Stimulated activated CD4-positive, alpha-beta T cell treated with anti-CD3 and anti-CD28 coated beads, Interleukin-2, amount 100 ng/mL, for 24 hours (primary cell): ENCODE data around the gene TMEM86A.

ENCODE experiments used
- DNase-seq, 2 donors: peaks; one replicate each; pipeline ENCODE4 v3.0.0-alpha.2; 2020

Gene TMEM86A

DNA sequence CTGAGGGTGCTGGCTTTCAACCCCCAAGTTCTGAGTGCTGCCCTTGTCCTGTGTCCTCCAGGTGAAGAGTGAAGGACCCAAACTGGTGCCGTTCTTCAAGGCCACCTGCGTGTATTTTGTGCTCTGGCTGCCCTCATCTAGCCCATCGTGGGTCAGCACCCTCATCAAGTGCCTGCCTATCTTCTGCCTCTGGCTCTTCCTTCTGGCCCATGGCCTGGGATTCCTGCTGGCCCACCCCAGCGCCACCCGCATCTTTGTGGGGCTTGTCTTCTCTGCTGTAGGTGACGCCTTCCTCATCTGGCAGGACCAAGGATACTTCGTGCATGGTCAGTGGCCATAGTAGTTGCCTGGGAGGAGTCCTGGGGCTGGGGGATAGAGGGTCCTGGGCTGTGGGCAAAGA, 2.3 kb downstream of the TMEM86A start:
- no peak for DNase-seq

- no peak for DNase-seq
Measured at GRCh38 chr11:18701614-18702216, 3.1 kb downstream of the TMEM86A start.

DNA sequence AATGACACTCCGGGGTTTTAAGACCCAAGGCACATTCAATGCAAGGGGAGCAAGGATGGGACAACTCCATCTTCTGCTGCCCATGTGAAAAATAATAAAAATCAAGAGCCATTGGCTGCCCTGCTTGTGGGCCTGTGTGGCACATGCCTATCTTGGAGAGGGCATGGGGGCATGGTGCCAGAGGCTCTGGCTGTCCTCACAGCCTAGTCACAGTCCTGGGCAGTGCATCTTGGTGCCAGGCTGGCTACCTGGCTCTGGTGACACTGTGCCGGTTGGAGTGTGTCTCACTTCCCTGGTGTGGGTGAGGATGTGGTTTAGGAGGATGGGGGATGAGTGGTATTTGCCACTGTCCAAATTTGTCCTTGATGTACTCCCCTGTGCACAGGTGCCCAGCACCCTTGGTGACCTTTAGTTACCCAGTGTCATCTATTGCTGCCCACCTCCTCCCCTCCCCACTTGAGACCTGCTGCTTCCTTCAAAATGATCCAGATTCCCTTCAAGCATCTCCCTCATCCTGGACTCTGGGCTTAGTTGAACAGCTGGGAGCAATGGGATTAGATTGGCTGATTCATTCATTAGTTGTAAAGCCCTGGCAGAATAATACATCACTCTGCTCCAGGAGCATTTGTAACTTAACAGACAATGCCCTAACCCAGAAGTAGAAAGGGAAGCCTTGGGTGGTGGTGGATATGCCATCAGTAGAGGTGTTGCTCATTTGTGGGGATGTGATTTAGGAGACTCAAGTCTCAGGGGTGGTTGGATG, 4.6 kb downstream of the TMEM86A start:
- DNase-seq = no peak

- DNase-seq = no peak
Measured at GRCh38 chr11:18704045-18704645, 5.6 kb downstream of the TMEM86A start.

- no peak for DNase-seq
Measured at GRCh38 chr11:18704698-18705097, 6.1 kb downstream of the TMEM86A start.

DNA sequence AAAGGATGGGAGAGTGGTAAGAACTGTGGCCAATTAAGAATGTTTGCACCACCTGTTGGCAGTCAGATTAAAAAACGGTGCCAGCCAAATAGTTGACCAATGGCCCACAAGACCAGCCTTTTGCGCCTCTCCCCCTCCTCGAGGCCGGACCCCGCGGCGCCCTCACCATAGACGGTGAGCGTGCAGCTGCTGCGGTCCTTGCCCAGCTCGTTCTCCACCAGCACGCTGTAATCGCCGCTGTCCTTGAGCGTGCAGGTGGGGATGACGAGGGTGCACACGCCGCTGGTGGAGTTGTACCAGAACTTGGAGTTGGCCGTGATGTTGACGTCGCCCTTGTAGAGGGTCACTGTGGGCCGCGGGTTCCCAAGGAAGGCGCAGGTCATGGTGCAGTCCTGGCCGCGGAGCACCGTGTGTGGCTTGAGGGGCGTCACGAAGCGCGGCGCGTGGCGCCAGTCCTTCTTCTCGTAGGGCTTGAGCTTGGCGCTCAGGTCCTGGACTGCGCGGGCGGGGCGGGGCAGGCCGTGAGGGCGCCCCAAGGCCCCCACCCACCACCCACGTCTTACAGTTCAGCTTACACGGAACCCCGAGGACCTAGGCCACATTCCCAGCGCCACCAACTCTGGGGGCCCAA, 7.2 kb downstream of the TMEM86A start:
- DNase-seq = peak; percentile 29 to 38

DNA sequence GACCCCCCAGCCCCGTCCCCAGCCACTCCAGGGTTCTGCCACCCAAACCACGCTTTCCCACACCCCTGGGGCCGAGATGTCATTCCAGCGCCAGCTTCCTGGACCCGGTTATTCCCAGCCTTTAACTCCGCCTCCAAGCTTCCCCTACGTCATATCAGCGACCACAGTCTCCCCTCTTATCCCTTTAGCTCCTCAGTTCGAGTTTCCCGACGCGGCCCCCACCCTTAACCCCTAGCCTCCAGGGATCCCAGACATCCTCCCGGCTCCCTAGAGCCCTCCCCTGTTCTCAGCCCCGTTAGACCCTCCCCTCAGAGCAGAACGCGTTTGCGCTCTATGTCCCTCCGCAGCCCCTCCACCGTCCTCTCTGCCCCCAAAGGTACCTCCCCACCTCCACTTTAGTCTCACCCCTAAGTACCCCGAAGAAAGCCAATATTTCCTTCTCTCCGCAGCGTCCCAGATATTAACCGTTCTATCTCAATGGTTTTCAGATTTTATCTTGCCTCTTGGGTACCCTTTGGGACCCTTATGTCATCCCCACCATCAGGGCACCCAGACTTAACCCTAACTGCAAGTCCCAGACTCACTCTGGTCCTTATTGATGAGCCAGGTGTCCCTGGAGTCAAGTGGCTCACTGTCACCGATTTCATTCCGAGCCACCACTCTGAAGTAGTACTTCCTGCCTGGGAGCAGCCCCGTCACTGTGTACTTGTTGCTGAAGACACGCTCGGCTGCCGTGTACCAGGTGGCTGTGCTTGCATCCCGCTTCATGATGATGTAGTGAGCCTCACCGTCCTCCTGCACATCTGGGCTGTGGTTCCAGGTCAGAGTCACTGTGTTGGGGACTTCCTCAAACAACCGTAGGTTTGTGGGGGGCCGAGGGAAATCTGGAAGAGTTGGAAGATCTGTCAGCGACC, 8.0 kb downstream of the TMEM86A start:
- DNase-seq = peak; percentile 41 to 45

DNA sequence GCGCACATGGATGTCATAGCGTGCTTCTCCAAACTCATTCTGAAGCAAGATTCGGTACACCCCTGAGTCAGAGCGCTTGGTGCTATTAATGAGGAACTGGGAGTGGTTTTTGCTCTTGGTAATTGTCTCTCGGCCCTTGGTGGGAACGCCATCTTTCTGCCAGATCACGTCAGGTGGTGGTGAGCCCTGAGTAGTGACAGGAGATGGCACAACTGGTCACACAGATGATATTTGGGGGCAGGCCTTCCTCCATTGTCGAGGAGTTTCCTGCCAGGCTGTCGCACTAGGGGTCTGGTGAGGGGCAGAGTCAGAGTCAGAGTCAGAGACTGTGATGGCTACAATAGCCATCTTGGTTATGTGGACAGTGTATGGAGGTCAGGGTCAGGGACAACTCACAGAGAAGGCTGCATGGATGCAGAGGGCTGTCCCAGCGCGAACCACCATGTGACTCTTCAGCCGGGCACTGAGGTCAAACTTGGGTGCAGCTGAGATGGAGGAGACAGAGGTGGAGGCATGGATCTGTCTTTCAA, 9.3 kb downstream of the TMEM86A start:
- no peak for DNase-seq

DNA sequence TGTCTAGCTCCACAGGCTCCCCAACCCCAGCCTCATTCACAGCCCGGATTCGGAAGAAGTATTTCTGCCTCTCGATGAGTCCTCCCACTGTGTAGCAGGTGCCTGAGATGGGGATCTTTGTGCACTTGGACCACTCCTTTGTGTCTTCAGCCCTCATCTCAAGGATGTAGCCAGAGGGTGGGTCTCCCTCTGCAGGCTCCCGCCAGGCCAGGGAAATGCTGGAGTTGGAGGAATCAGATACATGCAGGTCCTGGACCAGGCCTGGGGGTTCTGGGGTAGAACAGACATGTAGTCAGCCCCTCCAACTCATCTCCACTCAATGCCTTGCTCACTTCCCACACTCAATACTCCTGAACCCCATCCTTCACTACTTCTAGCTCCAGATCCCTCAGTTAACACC, 10.8 kb downstream of the TMEM86A start:
- no peak for DNase-seq

- no peak for DNase-seq
Measured at GRCh38 chr11:18710545-18710944, 12.0 kb downstream of the TMEM86A start.

- DNase-seq = no peak
Measured at GRCh38 chr11:18713646-18714442, 15.3 kb downstream of the TMEM86A start.

- DNase-seq = no peak
Measured at GRCh38 chr11:18714443-18714780, 15.8 kb downstream of the TMEM86A start.

- DNase-seq = no peak
Measured at GRCh38 chr11:18715476-18715875, 16.9 kb downstream of the TMEM86A start.

GRCh38 chr11:18720091-18720807, 21.7 kb downstream of the TMEM86A start:
- DNase-seq = no peak

- DNase-seq = peak; percentile 86 to 88
Measured at GRCh38 chr11:18720808-18721560, 22.4 kb downstream of the TMEM86A start.

DNA sequence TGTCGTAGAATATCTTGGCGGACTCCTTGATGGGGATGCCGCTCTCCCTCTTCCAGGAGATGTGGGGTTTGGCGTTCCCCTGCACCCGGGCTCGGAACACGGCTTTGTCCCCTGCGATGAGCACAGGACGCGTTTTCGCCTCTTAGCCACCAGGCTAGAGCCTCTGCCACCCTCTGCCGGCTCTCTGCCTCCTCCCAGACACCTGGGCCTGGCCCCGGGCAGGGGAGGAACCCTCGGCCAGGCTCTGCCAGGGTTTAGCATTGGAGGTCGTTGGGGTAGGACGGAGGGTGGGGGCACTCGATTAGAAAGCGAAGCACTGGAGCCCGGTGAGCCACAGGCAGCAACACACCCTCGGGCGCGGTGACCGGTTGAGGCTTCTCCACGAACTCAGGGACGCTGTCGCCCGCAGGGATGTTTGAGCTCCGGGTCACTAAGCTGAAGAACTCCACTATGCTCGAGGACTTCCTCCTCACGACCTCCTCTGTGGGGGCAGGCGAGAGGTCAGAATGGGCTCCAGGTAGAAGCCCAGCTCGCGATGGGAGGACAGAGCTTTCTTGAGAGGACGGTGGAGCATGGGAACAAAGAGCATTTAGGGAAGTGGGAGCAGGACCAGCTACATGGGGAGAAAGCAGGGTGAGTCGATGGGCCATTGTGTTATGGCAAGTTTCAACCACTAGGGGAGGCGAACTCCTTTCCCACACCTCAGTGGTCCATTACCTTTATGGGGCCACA, 23.1 kb downstream of the TMEM86A start:
- peak; percentile 60 to 61 for DNase-seq

- DNase-seq = no peak
Measured at GRCh38 chr11:18722293-18722637, 23.7 kb downstream of the TMEM86A start.

DNA sequence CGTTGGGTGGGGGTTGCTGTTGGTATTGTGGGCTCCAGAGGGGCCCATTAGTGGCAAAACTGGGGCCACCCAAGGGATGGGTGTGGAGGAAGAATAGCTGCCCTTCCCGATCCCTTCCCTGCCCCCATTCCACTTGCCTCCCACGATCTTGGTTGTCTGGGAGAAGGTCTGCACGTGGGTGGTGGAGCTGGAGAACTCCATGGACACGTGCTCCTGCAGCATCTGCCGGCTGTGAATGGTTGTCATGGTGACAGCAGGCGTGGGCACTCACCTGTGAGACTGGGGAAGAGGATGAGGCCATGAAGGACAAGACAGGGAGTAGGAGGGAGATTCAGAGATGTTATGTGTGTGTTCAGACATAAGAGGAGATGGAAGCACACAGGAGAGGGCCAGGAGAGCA, 25.4 kb downstream of the TMEM86A start:
- no peak for DNase-seq

DNA sequence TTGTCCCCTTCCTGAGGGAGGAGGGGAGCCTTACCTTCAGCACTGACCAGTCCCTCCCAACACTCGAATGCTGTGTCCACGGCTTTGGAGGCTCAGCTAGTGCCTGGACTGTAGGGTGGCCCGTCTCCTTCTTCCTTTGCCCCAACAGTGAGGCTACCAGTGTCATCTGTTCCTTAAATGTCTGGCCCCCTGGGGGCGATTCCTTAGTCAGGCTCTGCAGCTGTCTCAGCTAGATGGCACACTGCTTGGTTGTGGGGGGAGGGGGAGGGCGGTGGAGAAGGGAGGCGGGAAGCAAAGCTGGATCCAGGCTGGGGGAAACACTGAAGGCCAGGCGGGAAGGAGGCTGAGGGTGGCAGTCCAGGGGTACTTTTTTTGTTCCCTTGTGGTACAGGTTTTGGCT, 27.5 kb downstream of the TMEM86A start, which contains the start of gene IGSF22:
TSS of gene IGSF22 (minus strand) at position 149 of the 400 bp plus-strand sequence. CDS start 1,952 bp downstream, outside the sequence.
- DNase-seq = no peak
